Measurements from ENCODE around the gene ZNF674. TPM values are rescaled to one million over a fixed set of nuclear protein-coding genes. Genes with fewer than 3 reads are reported as not detected.
"Not testable (repeated sequence)": the region's sequence is repeated elsewhere in the genome, so short reads cannot be mapped to it uniquely, and the experiment has no call there.

ZNF674 gene
- total RNA-seq, 6 experiments from 2014 or later, result 5.1 to 7.1 (median 6.5) TPM

GRCh38 chrX:46477435-46477834, 67.8 kb downstream of the ZNF674 start:
- Mint-ChIP-seq H3K9me3 (peaks cover 41% of the 10 kb centered on the region), H3K27ac (no peak overlapping the region), H3K4me1 (ENCODE audit: low read depth) (no peaks in the 10 kb centered on the region), H3K36me3 (ENCODE audit: low read depth) (peaks cover 48% of the 10 kb centered on the region), H3K27me3 (ENCODE audit: insufficient read depth) (no peaks in the 10 kb centered on the region; the same call in 1 of the 2 replicates), H3K4me3 (no peak overlapping the region)
- no peak for TF ChIP-seq CTCF (IDR thresholded peaks at IDR 0.05)
- DNase-seq, result no peak

DNA sequence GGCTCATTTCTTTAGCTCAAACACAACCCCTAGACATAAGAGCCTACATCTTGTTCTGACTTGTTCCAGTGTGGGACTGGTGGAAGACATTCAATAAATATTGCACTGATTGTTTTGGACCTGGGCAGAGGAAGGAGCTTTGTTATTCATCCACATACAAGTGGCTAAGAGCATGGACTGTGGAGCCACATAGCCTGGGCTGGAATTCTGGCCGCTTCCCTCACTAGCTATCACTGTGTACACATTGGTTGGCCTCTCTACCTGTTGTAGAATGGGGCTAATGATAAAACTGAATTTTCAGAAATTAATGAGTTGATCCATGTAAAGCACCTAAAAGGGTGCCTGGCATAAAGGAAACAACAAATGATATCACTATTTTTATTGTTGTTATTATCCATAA, 80.0 kb downstream of the ZNF674 start:
- no peak for TF ChIP-seq CTCF (IDR thresholded peaks at IDR 0.05)
- Mint-ChIP-seq H3K4me3 (no peak overlapping the region), H3K36me3 (ENCODE audit: low read depth) (peaks cover 48% of the 10 kb centered on the region), H3K4me1 (ENCODE audit: low read depth) (no peaks in the 10 kb centered on the region), H3K9me3 (0 out of 2 replicates have a peak, but pooled peaks cover 4% of the 10 kb centered on the region), H3K27me3 (ENCODE audit: insufficient read depth) (no peaks in the 10 kb centered on the region), H3K27ac (no peak overlapping the region)
- no peak for DNase-seq

GRCh38 chrX:46463682-46464081, 81.5 kb downstream of the ZNF674 start:
- no peak overlapping the region for H3K4me3 Mint-ChIP-seq
- H3K4me1 Mint-ChIP-seq (ENCODE audit: low read depth), result no peaks in the 10 kb centered on the region
- no peaks in the 10 kb centered on the region for H3K9me3 Mint-ChIP-seq
- TF ChIP-seq CTCF (IDR thresholded peaks at IDR 0.05), result no peak
- DNase-seq, result no peak
- no peaks in the 10 kb centered on the region for H3K27me3 Mint-ChIP-seq (ENCODE audit: insufficient read depth)
- no peak overlapping the region for H3K27ac Mint-ChIP-seq
- H3K36me3 Mint-ChIP-seq (ENCODE audit: low read depth), result peaks cover 36% of the 10 kb centered on the region

DNA sequence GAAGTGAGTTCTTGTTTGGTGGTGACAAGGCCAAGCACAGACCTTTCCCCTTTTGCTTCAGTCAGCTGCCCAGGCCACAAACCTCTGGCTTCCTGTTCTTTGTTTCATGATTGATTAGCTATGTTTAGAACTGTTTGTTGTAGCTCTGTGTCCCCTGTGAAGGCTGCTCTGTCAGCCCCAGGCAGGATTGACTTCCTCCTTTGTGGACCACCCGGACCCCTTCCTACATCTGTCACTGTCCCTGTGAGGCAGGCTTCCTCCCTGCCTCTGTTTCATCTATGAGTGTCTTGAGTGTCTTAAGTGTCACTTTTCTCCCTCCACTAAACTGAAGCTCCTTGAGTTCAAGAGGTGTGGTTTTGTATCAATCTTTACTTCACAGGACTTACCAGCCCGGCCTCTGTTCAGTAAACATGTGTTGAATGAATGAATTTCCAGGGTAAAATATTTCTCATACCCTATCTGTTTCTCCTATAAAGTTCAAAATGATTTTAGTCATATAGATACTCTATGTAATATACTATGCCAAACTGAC, 83.5 kb downstream of the ZNF674 start:
- no peaks in the 10 kb centered on the region for H3K9me3 Mint-ChIP-seq
- peaks cover 28% of the 10 kb centered on the region for H3K36me3 Mint-ChIP-seq (ENCODE audit: low read depth)
- H3K27me3 Mint-ChIP-seq (ENCODE audit: insufficient read depth), result no peaks in the 10 kb centered on the region
- H3K4me1 Mint-ChIP-seq (ENCODE audit: low read depth), result no peaks in the 10 kb centered on the region
- DNase-seq, result no peak
- TF ChIP-seq CTCF (IDR thresholded peaks at IDR 0.05), result no peak
- no peak overlapping the region for H3K4me3 Mint-ChIP-seq
- H3K27ac Mint-ChIP-seq, result no peak overlapping the region

- H3K4me1 Mint-ChIP-seq (ENCODE audit: low read depth); H3K27ac Mint-ChIP-seq; H3K9me3 Mint-ChIP-seq; DNase-seq; H3K27me3 Mint-ChIP-seq (ENCODE audit: insufficient read depth); H3K4me3 Mint-ChIP-seq: not testable (repeated sequence)
- peaks cover 21% of the 10 kb centered on the region for H3K36me3 Mint-ChIP-seq (ENCODE audit: low read depth)
These were observed 84.2 kb downstream of the ZNF674 start for GRCh38 chrX:46460801-46461659.

GRCh38 chrX:46459603-46460002, 85.6 kb downstream of the ZNF674 start:
- no peaks in the 10 kb centered on the region for H3K4me1 Mint-ChIP-seq (ENCODE audit: low read depth)
- no peaks in the 10 kb centered on the region for H3K27me3 Mint-ChIP-seq (ENCODE audit: insufficient read depth)
- DNase-seq, result no peak
- no peaks in the 10 kb centered on the region for H3K9me3 Mint-ChIP-seq
- peaks cover 12% of the 10 kb centered on the region; the same call in 1 of the 2 replicates for H3K36me3 Mint-ChIP-seq (ENCODE audit: low read depth)
- no peak for TF ChIP-seq CTCF (IDR thresholded peaks at IDR 0.05)
- no peak overlapping the region for H3K4me3 Mint-ChIP-seq
- H3K27ac Mint-ChIP-seq, result no peak overlapping the region
